Karpas-422 (cell line): ENCODE results near the gene TTBK1. TPM values are rescaled to one million over a fixed set of nuclear protein-coding genes. Genes with fewer than 3 reads are reported as not detected.

Experiments used
- DNase-seq: peaks from one replicate; pipeline ENCODE4 v3.0.0-alpha.2; 2015
- H2AFZ ChIP-seq: fragments of 200-600 bp; sonication (generic); 2 replicates; pipeline ENCODE4 v1.6.1; 2014; ENCODE audit warnings: antibody characterized with exemption, low read length, mixed read lengths
- H3K27ac ChIP-seq: fragments of 200-600 bp; sonication (generic); 2 replicates; pipeline ENCODE4 v1.5.1; 2014; ENCODE audit warnings: mild to moderate bottlenecking, low read length, moderate library complexity
- H3K27me3 ChIP-seq: fragments of 200-600 bp; sonication (generic); 2 replicates; pipeline ENCODE4 v1.6.1; 2014; ENCODE audit warnings: low read length, mixed read lengths
- H3K36me3 ChIP-seq: fragments of 200-600 bp; sonication (generic); 2 replicates; pipeline ENCODE4 v1.6.1; 2014; ENCODE audit warnings: low read length, mixed read lengths; ENCODE audit not compliant: insufficient read depth
- H3K4me1 ChIP-seq: fragments of 200-600 bp; sonication (generic); 2 replicates; pipeline ENCODE4 v1.6.1; 2014; ENCODE audit warnings: mild to moderate bottlenecking, low read length, mixed read lengths
- H3K4me2 ChIP-seq: fragments of 200-600 bp; sonication (generic); 2 replicates; pipeline ENCODE4 v1.6.1; 2014; ENCODE audit warnings: low read length, low read depth, mild to moderate bottlenecking; ENCODE audit not compliant: poor library complexity, severe bottlenecking
- H3K4me3 ChIP-seq: fragments of 200-600 bp; sonication (generic); 2 replicates; pipeline ENCODE4 v1.5.1; 2014; ENCODE audit warnings: mild to moderate bottlenecking, antibody characterized with exemption, low read length, mixed read lengths
- H3K79me2 ChIP-seq: fragments of 200-600 bp; sonication (generic); 2 replicates; pipeline ENCODE4 v1.6.1; 2014; ENCODE audit warnings: mild to moderate bottlenecking, low read length, mixed read lengths
- H3K9ac ChIP-seq: fragments of 200-600 bp; sonication (generic); 2 replicates; pipeline ENCODE4 v1.6.0; 2014; ENCODE audit warnings: low read length
- H3K9me2 ChIP-seq: fragments of 200-600 bp; sonication (generic), shearing (Covaris generic); replicated peaks from 2 replicates; pipeline ENCODE4 v1.6.0; 2014; ENCODE audit warnings: mild to moderate bottlenecking, low read length, moderate library complexity; ENCODE audit not compliant: insufficient read depth
- H3K9me3 ChIP-seq: fragments of 300-700, 200-600 bp; sonication (generic); 2 replicates; pipeline ENCODE4 v1.6.1; 2014; ENCODE audit warnings: low read length, mixed read lengths
- H4K20me1 ChIP-seq: fragments of 200-600 bp; sonication (generic); 2 replicates; pipeline ENCODE4 v1.6.1; 2014; ENCODE audit warnings: mild to moderate bottlenecking, antibody characterized with exemption, low read length, low read depth; ENCODE audit not compliant: insufficient read depth
- total RNA-seq: library from RNA; depleted of rRNA; stranded (reverse); fragments of >200 nt; shearing (Covaris generic); gene quantifications from 2 replicates; pipeline ENCODE4 v1.2.3, GENCODE V29; 2014; ENCODE audit warnings: low replicate concordance

TTBK1 gene
- total RNA-seq, 1 experiment from 2014 or later: 0.34 TPM

GRCh38 chr6:43280234-43280633, 37.0 kb downstream of the TTBK1 start:
- Histone ChIP-seq H3K36me3 (no peaks in the 10 kb centered on the region), H2AFZ (no peak overlapping the region), H3K9me3 (no peaks in the 10 kb centered on the region), H3K9me2 (no peaks in the 10 kb centered on the region), H3K4me2 (no peak overlapping the region), H3K4me3 (no peak overlapping the region), H3K9ac (no peak overlapping the region), H3K79me2 (no peaks in the 10 kb centered on the region), H4K20me1 (no peaks in the 10 kb centered on the region), H3K27ac (no peak overlapping the region), H3K4me1 (peaks cover 11% of the 10 kb centered on the region), H3K27me3 (no peaks in the 10 kb centered on the region)
- no peak for DNase-seq

- no peak overlapping the region for H3K9ac ChIP-seq
- no peaks in the 10 kb centered on the region for H3K9me2 ChIP-seq
- no peak overlapping the region for H2AFZ ChIP-seq
- no peak overlapping the region for H3K4me2 ChIP-seq
- no peak for DNase-seq
- H3K36me3 ChIP-seq: no peaks in the 10 kb centered on the region
- no peaks in the 10 kb centered on the region for H3K9me3 ChIP-seq
- H4K20me1 ChIP-seq: no peaks in the 10 kb centered on the region
- no peak overlapping the region for H3K4me3 ChIP-seq
- H3K4me1 ChIP-seq: no peaks in the 10 kb centered on the region
- no peaks in the 10 kb centered on the region for H3K79me2 ChIP-seq
- H3K27me3 ChIP-seq: no peaks in the 10 kb centered on the region
- no peak overlapping the region for H3K27ac ChIP-seq
Observed at GRCh38 chr6:43282060-43282459, 38.8 kb downstream of the TTBK1 start.

- no peak overlapping the region for H3K27ac ChIP-seq
- H3K4me3 ChIP-seq: no peak overlapping the region
- no peak overlapping the region for H2AFZ ChIP-seq
- DNase-seq: no peak
- no peak overlapping the region for H3K4me2 ChIP-seq
- H4K20me1 ChIP-seq: no peaks in the 10 kb centered on the region
- H3K9me3 ChIP-seq: no peaks in the 10 kb centered on the region
- no peaks in the 10 kb centered on the region for H3K79me2 ChIP-seq
- no peaks in the 10 kb centered on the region for H3K4me1 ChIP-seq
- no peak overlapping the region for H3K9ac ChIP-seq
- no peaks in the 10 kb centered on the region for H3K27me3 ChIP-seq
- no peaks in the 10 kb centered on the region for H3K36me3 ChIP-seq
- no peaks in the 10 kb centered on the region for H3K9me2 ChIP-seq
Observed at GRCh38 chr6:43282636-43283513, 39.6 kb downstream of the TTBK1 start.

DNA sequence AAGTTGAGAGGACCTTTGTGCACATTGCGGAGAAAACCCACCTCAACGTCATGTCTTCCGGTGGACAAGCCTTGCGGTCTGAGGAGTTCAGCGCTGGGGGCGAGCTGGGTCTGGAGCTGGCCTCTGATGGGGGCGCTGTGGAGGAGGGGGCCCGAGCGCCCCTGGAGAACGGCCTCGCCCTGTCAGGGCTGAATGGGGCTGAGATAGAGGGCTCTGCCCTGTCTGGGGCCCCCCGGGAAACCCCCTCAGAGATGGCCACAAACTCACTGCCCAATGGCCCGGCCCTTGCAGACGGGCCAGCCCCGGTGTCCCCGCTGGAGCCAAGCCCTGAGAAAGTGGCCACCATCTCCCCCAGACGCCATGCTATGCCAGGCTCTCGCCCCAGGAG, 40.2 kb downstream of the TTBK1 start:
- Histone ChIP-seq H3K9me3 (no peaks in the 10 kb centered on the region), H3K4me3 (no peak overlapping the region), H3K9ac (no peak overlapping the region), H3K4me1 (no peaks in the 10 kb centered on the region), H3K27ac (no peak overlapping the region), H3K9me2 (no peaks in the 10 kb centered on the region), H3K27me3 (no peaks in the 10 kb centered on the region), H3K4me2 (no peak overlapping the region), H4K20me1 (no peaks in the 10 kb centered on the region), H3K36me3 (no peaks in the 10 kb centered on the region), H3K79me2 (no peaks in the 10 kb centered on the region), H2AFZ (no peak overlapping the region)
- no peak for DNase-seq

GRCh38 chr6:43283905-43284304, 40.6 kb downstream of the TTBK1 start:
- Histone ChIP-seq H3K27ac (no peak overlapping the region), H3K27me3 (no peaks in the 10 kb centered on the region), H3K9me2 (no peaks in the 10 kb centered on the region), H3K79me2 (no peaks in the 10 kb centered on the region), H3K36me3 (no peaks in the 10 kb centered on the region), H3K4me2 (no peak overlapping the region), H3K4me3 (no peak overlapping the region), H3K4me1 (no peaks in the 10 kb centered on the region), H2AFZ (no peak overlapping the region), H4K20me1 (no peaks in the 10 kb centered on the region), H3K9ac (no peak overlapping the region), H3K9me3 (no peaks in the 10 kb centered on the region)
- no peak for DNase-seq

DNA sequence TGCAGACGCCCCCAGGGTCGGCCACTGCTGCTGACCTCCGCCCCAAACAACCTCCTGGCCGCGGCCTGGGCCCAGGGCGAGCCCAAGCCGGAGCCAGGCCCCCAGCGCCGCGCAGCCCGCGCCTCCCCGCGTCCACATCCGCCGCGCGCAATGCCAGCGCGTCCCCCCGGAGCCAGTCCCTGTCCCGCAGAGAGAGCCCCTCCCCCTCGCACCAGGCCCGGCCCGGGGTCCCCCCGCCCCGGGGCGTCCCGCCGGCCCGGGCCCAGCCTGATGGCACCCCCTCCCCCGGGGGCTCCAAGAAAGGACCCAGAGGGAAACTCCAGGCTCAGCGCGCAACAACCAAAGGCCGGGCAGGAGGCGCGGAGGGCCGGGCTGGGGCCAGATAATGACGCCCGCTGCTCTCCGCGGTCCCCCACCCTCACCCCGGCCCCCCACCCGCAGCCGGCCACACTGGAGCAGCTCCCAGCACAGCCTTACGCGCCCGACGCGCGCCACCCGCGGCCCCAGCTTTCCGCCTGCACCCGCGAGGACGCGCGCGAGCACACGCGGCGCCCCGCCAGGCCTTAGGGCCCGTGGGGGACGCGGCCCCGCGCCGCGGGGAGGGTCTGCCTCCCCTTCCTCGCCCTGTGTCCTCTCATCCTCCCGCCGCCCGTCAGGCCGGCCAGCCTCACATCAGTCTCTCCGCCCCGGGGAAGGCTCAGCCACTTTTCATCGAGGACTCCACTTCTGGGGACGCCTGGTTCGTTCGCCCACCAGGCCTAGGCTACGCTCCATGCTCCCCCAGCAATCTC, 41.9 kb downstream of the TTBK1 start:
- H3K79me2 ChIP-seq: no peaks in the 10 kb centered on the region
- H2AFZ ChIP-seq: no peak overlapping the region
- H3K9me2 ChIP-seq: no peaks in the 10 kb centered on the region
- no peaks in the 10 kb centered on the region for H3K36me3 ChIP-seq
- DNase-seq: no peak
- H3K4me1 ChIP-seq: no peaks in the 10 kb centered on the region
- H3K4me3 ChIP-seq: no peak overlapping the region
- no peak overlapping the region for H3K27ac ChIP-seq
- H3K27me3 ChIP-seq: no peaks in the 10 kb centered on the region
- no peaks in the 10 kb centered on the region for H3K9me3 ChIP-seq
- no peaks in the 10 kb centered on the region for H4K20me1 ChIP-seq
- no peak overlapping the region for H3K9ac ChIP-seq
- no peak overlapping the region for H3K4me2 ChIP-seq

DNA sequence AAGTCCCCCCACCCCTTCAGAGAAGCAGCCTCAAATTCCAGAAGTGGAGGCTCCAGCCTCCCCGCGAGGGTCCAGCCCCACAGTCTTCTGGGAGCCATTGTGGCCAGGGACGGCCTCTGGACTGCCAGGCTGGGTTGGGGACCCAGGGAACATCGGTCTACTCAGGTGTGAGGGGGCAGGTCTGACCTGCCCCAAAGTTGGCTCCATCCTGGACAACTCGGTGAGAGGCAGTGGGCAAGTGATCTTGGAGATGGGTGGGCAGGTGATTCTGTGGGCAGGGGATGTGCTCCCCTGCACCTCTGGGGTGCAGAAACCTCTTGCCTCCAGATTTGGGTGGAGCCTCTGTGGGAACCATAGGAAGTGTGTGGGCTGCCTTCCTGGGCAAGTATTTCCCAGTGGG, 42.6 kb downstream of the TTBK1 start:
- Histone ChIP-seq H3K79me2 (no peaks in the 10 kb centered on the region), H3K4me3 (no peak overlapping the region), H3K4me1 (no peaks in the 10 kb centered on the region), H3K9ac (no peak overlapping the region), H3K9me3 (no peaks in the 10 kb centered on the region), H3K27ac (no peak overlapping the region), H2AFZ (no peak overlapping the region), H3K4me2 (no peak overlapping the region), H3K27me3 (no peaks in the 10 kb centered on the region), H3K36me3 (no peaks in the 10 kb centered on the region), H3K9me2 (no peaks in the 10 kb centered on the region), H4K20me1 (no peaks in the 10 kb centered on the region)
- DNase-seq: no peak

GRCh38 chr6:43286456-43286979, 43.2 kb downstream of the TTBK1 start:
- H3K4me3 ChIP-seq: no peak overlapping the region
- no peaks in the 10 kb centered on the region for H4K20me1 ChIP-seq
- no peak overlapping the region for H3K9ac ChIP-seq
- H3K36me3 ChIP-seq: no peaks in the 10 kb centered on the region
- no peaks in the 10 kb centered on the region for H3K79me2 ChIP-seq
- H3K9me3 ChIP-seq: no peaks in the 10 kb centered on the region
- no peaks in the 10 kb centered on the region for H3K9me2 ChIP-seq
- H3K27ac ChIP-seq: no peak overlapping the region
- no peaks in the 10 kb centered on the region for H3K4me1 ChIP-seq
- H3K27me3 ChIP-seq: no peaks in the 10 kb centered on the region
- no peak for DNase-seq
- H3K4me2 ChIP-seq: no peak overlapping the region
- no peak overlapping the region for H2AFZ ChIP-seq
